Measurements from ENCODE around the gene APPL2.

DNA sequence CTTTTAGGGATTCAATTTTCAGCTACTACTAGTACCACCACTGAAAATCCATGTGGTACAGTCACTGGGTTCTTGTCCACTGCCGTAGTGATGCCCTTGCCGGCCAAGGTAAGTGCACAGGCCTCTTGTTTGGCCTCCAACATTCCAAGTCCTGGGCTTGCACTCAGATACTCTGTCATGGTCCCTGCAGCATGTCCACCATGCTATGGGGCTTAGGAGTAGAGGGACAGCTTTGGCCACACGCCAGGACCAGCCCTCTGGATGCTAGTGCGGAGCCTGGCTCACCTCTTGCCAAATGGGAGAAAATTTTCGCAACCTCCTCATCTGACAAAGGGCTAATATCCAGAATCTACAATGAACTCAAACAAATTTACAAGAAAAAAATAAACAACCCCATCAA lies 38.6 kb upstream of the APPL2 start:
- TF ChIP-seq ESRRA (CRISPR knock-in tag; IDR thresholded peaks at IDR 0.05; ENCODE audit: borderline replicate concordance) (no peak), IRF1 (CRISPR knock-in tag; IDR thresholded peaks at IDR 0.05) (no peak), ZNF512 (CRISPR knock-in tag; IDR thresholded peaks at IDR 0.05; ENCODE audit: borderline replicate concordance) (no peak), ZNF416 (CRISPR knock-in tag; IDR thresholded peaks at IDR 0.05) (no peak)
- TF ChIP-seq, protein P1, sequence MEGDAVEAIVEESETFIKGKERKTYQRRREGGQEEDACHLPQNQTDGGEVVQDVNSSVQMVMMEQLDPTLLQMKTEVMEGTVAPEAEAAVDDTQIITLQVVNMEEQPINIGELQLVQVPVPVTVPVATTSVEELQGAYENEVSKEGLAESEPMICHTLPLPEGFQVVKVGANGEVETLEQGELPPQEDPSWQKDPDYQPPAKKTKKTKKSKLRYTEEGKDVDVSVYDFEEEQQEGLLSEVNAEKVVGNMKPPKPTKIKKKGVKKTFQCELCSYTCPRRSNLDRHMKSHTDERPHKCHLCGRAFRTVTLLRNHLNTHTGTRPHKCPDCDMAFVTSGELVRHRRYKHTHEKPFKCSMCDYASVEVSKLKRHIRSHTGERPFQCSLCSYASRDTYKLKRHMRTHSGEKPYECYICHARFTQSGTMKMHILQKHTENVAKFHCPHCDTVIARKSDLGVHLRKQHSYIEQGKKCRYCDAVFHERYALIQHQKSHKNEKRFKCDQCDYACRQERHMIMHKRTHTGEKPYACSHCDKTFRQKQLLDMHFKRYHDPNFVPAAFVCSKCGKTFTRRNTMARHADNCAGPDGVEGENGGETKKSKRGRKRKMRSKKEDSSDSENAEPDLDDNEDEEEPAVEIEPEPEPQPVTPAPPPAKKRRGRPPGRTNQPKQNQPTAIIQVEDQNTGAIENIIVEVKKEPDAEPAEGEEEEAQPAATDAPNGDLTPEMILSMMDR (IDR thresholded peaks at IDR 0.05) = no peak
